ENCODE measurements around the gene PCNP. TPM values are rescaled to one million over a fixed set of nuclear protein-coding genes. Genes with fewer than 3 reads are reported as not detected.
"Not testable (repeated sequence)": the region's sequence is repeated elsewhere in the genome, so short reads cannot be mapped to it uniquely, and the experiment has no call there.

Gene PCNP
- total RNA-seq, 2 donors from 2014 or later = 48.5 to 76.3 TPM

DNA sequence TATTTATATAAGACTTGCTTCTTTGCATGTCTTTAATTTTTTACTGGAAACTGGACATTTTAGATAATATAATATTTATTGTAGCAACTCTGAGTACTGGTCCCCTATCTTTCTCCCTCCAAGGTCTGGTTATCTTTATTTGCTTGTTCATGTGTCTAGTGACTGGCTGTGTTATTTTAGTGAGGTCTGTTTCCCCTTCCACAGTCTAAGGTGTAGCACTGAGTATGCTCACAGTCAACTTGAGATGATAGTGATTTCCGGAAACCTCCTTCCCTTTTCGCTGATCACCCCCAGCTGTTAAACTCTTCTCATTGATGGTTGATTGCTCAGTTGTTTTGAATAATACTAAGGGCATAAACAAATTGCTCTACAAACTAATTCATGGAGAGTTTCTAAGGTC lies 37.0 kb downstream of the PCNP start:
- Histone ChIP-seq H3K4me3 (no peak overlapping the region), H3K27me3 (no peaks in the 10 kb centered on the region), H3K9me3 (no peaks in the 10 kb centered on the region), H3K36me3 (replicated peaks in 1 of 2; ENCODE audit: insufficient read depth in 1 of 2, low read depth in 2 of 2) (no peaks in the 10 kb centered on the region), H3K4me1 (no peaks in the 10 kb centered on the region), H3K27ac (no peak overlapping the region)
- DNase-seq (no peak), ATAC-seq (no peak)
- intact Hi-C loops (cut with DNase I) = no loop called here
- TF ChIP-seq, protein P1, sequence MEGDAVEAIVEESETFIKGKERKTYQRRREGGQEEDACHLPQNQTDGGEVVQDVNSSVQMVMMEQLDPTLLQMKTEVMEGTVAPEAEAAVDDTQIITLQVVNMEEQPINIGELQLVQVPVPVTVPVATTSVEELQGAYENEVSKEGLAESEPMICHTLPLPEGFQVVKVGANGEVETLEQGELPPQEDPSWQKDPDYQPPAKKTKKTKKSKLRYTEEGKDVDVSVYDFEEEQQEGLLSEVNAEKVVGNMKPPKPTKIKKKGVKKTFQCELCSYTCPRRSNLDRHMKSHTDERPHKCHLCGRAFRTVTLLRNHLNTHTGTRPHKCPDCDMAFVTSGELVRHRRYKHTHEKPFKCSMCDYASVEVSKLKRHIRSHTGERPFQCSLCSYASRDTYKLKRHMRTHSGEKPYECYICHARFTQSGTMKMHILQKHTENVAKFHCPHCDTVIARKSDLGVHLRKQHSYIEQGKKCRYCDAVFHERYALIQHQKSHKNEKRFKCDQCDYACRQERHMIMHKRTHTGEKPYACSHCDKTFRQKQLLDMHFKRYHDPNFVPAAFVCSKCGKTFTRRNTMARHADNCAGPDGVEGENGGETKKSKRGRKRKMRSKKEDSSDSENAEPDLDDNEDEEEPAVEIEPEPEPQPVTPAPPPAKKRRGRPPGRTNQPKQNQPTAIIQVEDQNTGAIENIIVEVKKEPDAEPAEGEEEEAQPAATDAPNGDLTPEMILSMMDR (IDR thresholded peaks at IDR 0.05) = no peak
- no peak for TF ChIP-seq POLR2A (IDR thresholded peaks at IDR 0.05)
- WGBS, 2 donors = 84 to 94% methylated on average over 2 of the region's 2 CpGs

DNA sequence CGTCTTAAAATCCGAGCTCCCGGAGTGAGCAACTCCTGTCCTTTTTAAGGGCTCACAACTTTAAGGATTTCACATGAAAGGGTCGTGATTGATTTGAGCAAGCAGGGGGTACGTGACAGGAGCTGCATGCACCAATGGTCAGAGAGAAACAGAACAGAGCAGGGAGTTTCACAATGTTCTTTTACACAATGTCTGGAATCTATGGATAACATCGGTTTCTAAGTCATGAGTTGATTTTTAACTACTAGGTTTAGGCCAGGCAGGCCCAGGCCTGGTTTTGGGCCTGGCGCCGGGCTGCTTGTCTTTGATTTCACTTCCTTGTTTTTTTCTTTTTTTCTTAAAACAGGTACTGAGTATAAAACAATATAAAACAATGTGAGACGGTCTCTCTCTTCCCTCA lies 39.0 kb downstream of the PCNP start:
- H3K9me3 ChIP-seq; H3K4me1 ChIP-seq; intact Hi-C loops (cut with DNase I); ATAC-seq; H3K27ac ChIP-seq; DNase-seq; H3K36me3 ChIP-seq (replicated peaks in 1 of 2; ENCODE audit: insufficient read depth in 1 of 2, low read depth in 2 of 2); H3K4me3 ChIP-seq; H3K27me3 ChIP-seq: not testable (repeated sequence)
- WGBS, 2 donors = 69 to 74% methylated on average over 9 of the region's 9 CpGs

DNA sequence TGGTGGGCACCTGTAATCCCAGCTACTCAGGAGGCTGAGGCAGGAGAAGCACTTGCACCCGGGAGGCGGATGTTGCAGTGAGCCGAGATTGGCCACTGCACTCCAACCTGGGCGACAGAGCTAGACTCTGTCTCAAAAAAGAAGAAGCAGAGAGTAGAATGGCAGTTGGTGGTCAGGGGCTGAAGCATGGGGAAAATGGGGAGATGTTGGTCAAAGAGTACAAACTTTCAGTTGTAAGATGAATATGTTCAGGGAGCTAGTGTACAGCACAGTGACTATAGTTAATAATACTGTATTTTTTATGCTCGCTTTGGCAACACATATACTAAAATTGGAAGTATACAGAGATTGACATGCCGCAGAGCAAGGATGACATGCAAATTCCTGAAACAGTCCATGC lies 41.5 kb downstream of the PCNP start:
- 87 to 88% methylated on average over 6 of the region's 6 CpGs for WGBS, 2 donors
- TF ChIP-seq, protein P1 (IDR thresholded peaks at IDR 0.05) = no peak
- no peak for TF ChIP-seq POLR2A (IDR thresholded peaks at IDR 0.05)
- no peak for ATAC-seq

DNA sequence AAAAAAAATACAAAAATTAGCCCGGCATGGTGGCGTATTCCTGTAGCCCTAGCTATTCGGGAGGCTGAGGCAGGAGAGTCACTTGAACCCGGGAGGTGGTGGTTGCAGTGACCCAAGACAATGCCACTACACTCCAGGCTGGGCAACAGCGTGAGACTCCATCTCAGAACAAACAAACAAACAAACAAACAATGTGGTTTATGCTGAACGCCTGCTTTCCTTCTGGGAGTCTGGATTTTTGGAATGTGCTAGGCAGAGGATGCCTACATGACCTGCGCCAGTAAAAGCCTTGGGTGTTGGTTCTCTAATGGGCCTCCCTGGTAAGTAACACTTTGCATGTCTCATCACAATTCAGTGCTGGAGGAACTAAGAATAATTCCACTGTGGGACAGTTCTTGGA lies 43.5 kb downstream of the PCNP start:
- TF ChIP-seq, protein P1 (IDR thresholded peaks at IDR 0.05) = no peak
- no peak for TF ChIP-seq POLR2A (IDR thresholded peaks at IDR 0.05)
- no peaks in the 10 kb centered on the region for H3K36me3 ChIP-seq (replicated peaks in 1 of 2; ENCODE audit: insufficient read depth in 1 of 2, low read depth in 2 of 2)
- intact Hi-C loops (cut with DNase I) = no loop called here
- no peak for ATAC-seq
- no peak for DNase-seq
- no peaks in the 10 kb centered on the region for H3K9me3 ChIP-seq
- 82 to 89% methylated on average over 7 of the region's 7 CpGs for WGBS, 2 donors
- no peaks in the 10 kb centered on the region for H3K4me1 ChIP-seq
- H3K4me3 ChIP-seq = no peak overlapping the region
- no peaks in the 10 kb centered on the region for H3K27me3 ChIP-seq
- H3K27ac ChIP-seq = no peak overlapping the region

More for the DNA sequence above, 41.5 kb downstream of the PCNP start:
- intact Hi-C loops (cut with DNase I) = no loop called here
- Histone ChIP-seq H3K27me3 (no peaks in the 10 kb centered on the region), H3K27ac (no peak overlapping the region), H3K9me3 (no peaks in the 10 kb centered on the region), H3K4me3 (no peak overlapping the region), H3K4me1 (no peaks in the 10 kb centered on the region), H3K36me3 (replicated peaks in 1 of 2; ENCODE audit: insufficient read depth in 1 of 2, low read depth in 2 of 2) (no peaks in the 10 kb centered on the region)
- no peak for DNase-seq

DNA sequence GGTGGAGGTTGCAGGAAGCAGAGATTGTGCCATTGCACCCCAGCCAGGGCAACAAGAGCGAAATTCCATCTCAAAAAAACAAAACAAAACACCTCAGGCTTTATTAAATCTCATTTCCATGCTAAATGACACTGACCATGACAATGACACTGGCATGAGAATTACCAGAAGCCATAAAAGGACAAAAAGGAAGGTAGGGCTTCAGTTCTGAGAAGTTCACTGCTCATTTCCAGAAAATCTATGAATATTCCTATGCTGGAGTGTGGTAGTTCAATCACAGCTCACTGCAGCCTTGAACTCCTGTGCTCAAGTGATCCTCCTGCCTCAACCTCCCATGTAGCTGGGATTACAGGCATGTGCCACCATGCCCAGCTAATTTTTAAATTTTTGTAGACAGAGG lies 44.7 kb downstream of the PCNP start:
- ATAC-seq (no peak), DNase-seq (no peak)
- H3K27ac ChIP-seq = no peak overlapping the region
- no peaks in the 10 kb centered on the region for H3K36me3 ChIP-seq (replicated peaks in 1 of 2; ENCODE audit: insufficient read depth in 1 of 2, low read depth in 2 of 2)
- H3K4me1 ChIP-seq = no peaks in the 10 kb centered on the region
- H3K4me3 ChIP-seq = no peak overlapping the region
- intact Hi-C loops (cut with DNase I) = no loop called here
- TF ChIP-seq, protein P1 (IDR thresholded peaks at IDR 0.05) = no peak
- no peak for TF ChIP-seq POLR2A (IDR thresholded peaks at IDR 0.05)
- 53 to 58% methylated on average over 1 of the region's 1 CpG for WGBS, 2 donors
- no peaks in the 10 kb centered on the region for H3K9me3 ChIP-seq
- H3K27me3 ChIP-seq = no peaks in the 10 kb centered on the region
